H9 (cell line): Measurements from ENCODE around the gene SMYD4. TPM values are rescaled to one million over a fixed set of nuclear protein-coding genes. Genes with fewer than 3 reads are reported as not detected.

Experiments
- DNase-seq: peaks from one replicate; pipeline ENCODE4 v3.0.0-alpha.2; 2017
- H2AFZ ChIP-seq: one replicate; pipeline ENCODE4 v1.6.1; 2013; ENCODE audit warnings: mild to moderate bottlenecking, low read length, control low read depth, moderate library complexity
- H2AK5ac ChIP-seq: 2 replicates; pipeline ENCODE4 v1.6.1; 2013; ENCODE audit warnings: low read length, control low read depth, mixed read lengths; ENCODE audit not compliant: insufficient read length
- H2BK120ac ChIP-seq: one replicate; pipeline ENCODE4 v1.6.1; 2013; ENCODE audit warnings: low read depth, mild to moderate bottlenecking, low read length, control low read depth, inconsistent platforms; ENCODE audit not compliant: poor library complexity, severe bottlenecking
- H2BK12ac ChIP-seq: 2 replicates; pipeline ENCODE4 v1.6.1; 2013; ENCODE audit warnings: low read length, control low read depth, mixed read lengths, low read depth; ENCODE audit not compliant: insufficient read length
- H2BK15ac ChIP-seq: 2 replicates; pipeline ENCODE4 v1.6.1; 2013; ENCODE audit warnings: low read depth, low read length, control low read depth
- H2BK20ac ChIP-seq: one replicate; pipeline ENCODE4 v1.6.1; 2013; ENCODE audit warnings: low read depth, mild to moderate bottlenecking, low read length, control low read depth, inconsistent platforms; ENCODE audit not compliant: poor library complexity, severe bottlenecking
- H2BK5ac ChIP-seq: 2 replicates; pipeline ENCODE4 v1.6.1; 2013; ENCODE audit warnings: low read length, control low read depth, mixed read lengths; ENCODE audit not compliant: insufficient read length
- H3K14ac ChIP-seq: 2 replicates; pipeline ENCODE4 v1.6.1; 2013; ENCODE audit warnings: low read length, control low read depth; ENCODE audit not compliant: insufficient read depth
- H3K18ac ChIP-seq: 2 replicates; pipeline ENCODE4 v1.6.1; 2013; ENCODE audit warnings: low read depth, mild to moderate bottlenecking, mixed read lengths, low read length, control low read depth; ENCODE audit not compliant: insufficient read length
- H3K23ac ChIP-seq: 2 replicates; pipeline ENCODE4 v1.6.1; 2013; ENCODE audit warnings: low read length, control low read depth, mixed read lengths, low read depth; ENCODE audit not compliant: insufficient read length
- H3K23me2 ChIP-seq: 2 replicates; pipeline ENCODE4 v1.6.1; 2013; ENCODE audit warnings: low read depth, mild to moderate bottlenecking, mixed read lengths, low read length, control low read depth; ENCODE audit not compliant: insufficient read length, poor library complexity, severe bottlenecking
- H3K27ac ChIP-seq: 2 replicates; pipeline ENCODE4 v1.5.1; 2013; ENCODE audit warnings: low read length, control low read depth, mixed read lengths, low read depth; ENCODE audit not compliant: insufficient read length
- H3K27me3 ChIP-seq: 2 replicates; pipeline ENCODE4 v1.6.1; 2013; ENCODE audit warnings: low read length, control low read depth, inconsistent platforms; ENCODE audit not compliant: insufficient read depth
- H3K4ac ChIP-seq: 2 replicates; pipeline ENCODE4 v1.6.1; 2013; ENCODE audit warnings: low read depth, mild to moderate bottlenecking, control low read depth, inconsistent platforms, low read length, moderate library complexity
- H3K4me1 ChIP-seq: 2 replicates; pipeline ENCODE4 v1.6.1; 2013; ENCODE audit warnings: low read length, control low read depth, inconsistent platforms; ENCODE audit not compliant: insufficient read depth
- H3K4me2 ChIP-seq: 2 replicates; pipeline ENCODE4 v1.6.1; 2013; ENCODE audit warnings: low read length, control low read depth, mixed read lengths; ENCODE audit not compliant: insufficient read length, insufficient read depth
- H3K56ac ChIP-seq: 2 replicates; pipeline ENCODE4 v1.6.1; 2013; ENCODE audit warnings: low read depth, mild to moderate bottlenecking, mixed read lengths, low read length, control low read depth; ENCODE audit not compliant: insufficient read length
- H3K79me1 ChIP-seq: 2 replicates; pipeline ENCODE4 v1.6.1; 2013; ENCODE audit warnings: low read depth, mild to moderate bottlenecking, moderate library complexity, low read length, control low read depth, inconsistent platforms; ENCODE audit not compliant: insufficient read depth, poor library complexity, severe bottlenecking
- H3K79me2 ChIP-seq: 2 replicates; pipeline ENCODE4 v1.6.1; 2013; ENCODE audit warnings: low read length, control low read depth, inconsistent platforms; ENCODE audit not compliant: insufficient read depth
- H3K9ac ChIP-seq: 2 replicates; pipeline ENCODE4 v1.6.1; 2013; ENCODE audit warnings: low read length, control low read depth, mixed read lengths; ENCODE audit not compliant: insufficient read length; ENCODE audit errors: extremely low read depth
- H3K9me3 ChIP-seq: one replicate; pipeline ENCODE4 v1.6.1; 2013; ENCODE audit warnings: low read depth, low read length, inconsistent platforms; ENCODE audit not compliant: control insufficient read depth
- H3T11ph ChIP-seq: one replicate; pipeline ENCODE4 v1.6.1; 2013; ENCODE audit warnings: mild to moderate bottlenecking, low read length, control low read depth, inconsistent platforms
- H4K20me1 ChIP-seq: one replicate; pipeline ENCODE4 v1.6.1; 2013; ENCODE audit not compliant: control insufficient read depth, insufficient read length, insufficient read depth
- H4K5ac ChIP-seq: 2 replicates; pipeline ENCODE4 v1.6.1; 2013; ENCODE audit warnings: low read depth, mild to moderate bottlenecking, mixed read lengths, low read length, control low read depth; ENCODE audit not compliant: insufficient read length
- H4K8ac ChIP-seq: replicated peaks from 2 replicates; pipeline ENCODE4 v1.6.1; 2013; ENCODE audit warnings: low read length, control low read depth, mixed read lengths, low read depth; ENCODE audit not compliant: insufficient read length
- H4K91ac ChIP-seq: 2 replicates; pipeline ENCODE4 v1.6.1; 2013; ENCODE audit warnings: low read depth, mild to moderate bottlenecking, moderate library complexity, mixed read lengths, low read length, control low read depth; ENCODE audit not compliant: insufficient read length
- H3K27ac Mint-ChIP-seq, 3 experiments: 2 replicates in 2 of 3; 3 replicates in 1 of 3; pipeline ENCODE4 v1.8.0; 2020 to 2021; ENCODE audit warnings: mixed read lengths in 3 of 3, mild to moderate bottlenecking in 1 of 3, moderate library complexity in 1 of 3
- H3K27me3 Mint-ChIP-seq: 2 replicates; pipeline ENCODE4 v1.8.0; 2021; ENCODE audit warnings: low read depth, mild to moderate bottlenecking, moderate library complexity, mixed read lengths
- H3K36me3 Mint-ChIP-seq, 3 experiments: 2 replicates in 2 of 3; 3 replicates in 1 of 3; pipeline ENCODE4 v1.8.0; 2020 to 2021; ENCODE audit warnings: low read depth in 3 of 3, mixed read lengths in 3 of 3; ENCODE audit not compliant: insufficient read depth in 1 of 3
- H3K4me1 Mint-ChIP-seq, 2 experiments: 2 replicates each; pipeline ENCODE4 v1.8.0; 2020; ENCODE audit warnings: mixed read lengths in 2 of 2
- H3K4me3 Mint-ChIP-seq, 2 experiments: 2 replicates in 1 of 2; 3 replicates in 1 of 2; pipeline ENCODE4 v1.8.0; 2020 to 2021; ENCODE audit warnings: mild to moderate bottlenecking in 2 of 2, mixed read lengths in 2 of 2, moderate library complexity in 1 of 2
- H3K9me3 Mint-ChIP-seq, 2 experiments: 2 replicates in 1 of 2; 3 replicates in 1 of 2; pipeline ENCODE4 v1.8.0; 2020; ENCODE audit warnings: mild to moderate bottlenecking in 2 of 2, mixed read lengths in 2 of 2, moderate library complexity in 1 of 2
- WGBS: extraction: QIAGEN DNeasy Blood & Tissue Kit; methylation state at CpG from one replicate; pipeline ENCODE4 v1.1.7; 2013; ENCODE audit warnings: missing lambda C conversion rate, low lambda C conversion rate, mixed read lengths; ENCODE audit not compliant: insufficient read length; ENCODE audit errors: extremely low coverage; 5-methylcytosine and 5-hydroxymethylcytosine counted together
- total RNA-seq: library from RNA; stranded (reverse); gene quantifications from 2 replicates; pipeline ENCODE4 v1.2.1, GENCODE V29; 2021
- TF ChIP-seq, protein P1 (sequence below): fragments of 200-600 bp; sonication (generic); conservative IDR thresholded peaks from 3 replicates; pipeline ENCODE4 v1.8.0; 2021; ENCODE audit warnings: antibody characterized with exemption, mild to moderate bottlenecking

Gene SMYD4
- total RNA-seq, 1 experiment from 2014 or later, result 28.8 TPM

DNA sequence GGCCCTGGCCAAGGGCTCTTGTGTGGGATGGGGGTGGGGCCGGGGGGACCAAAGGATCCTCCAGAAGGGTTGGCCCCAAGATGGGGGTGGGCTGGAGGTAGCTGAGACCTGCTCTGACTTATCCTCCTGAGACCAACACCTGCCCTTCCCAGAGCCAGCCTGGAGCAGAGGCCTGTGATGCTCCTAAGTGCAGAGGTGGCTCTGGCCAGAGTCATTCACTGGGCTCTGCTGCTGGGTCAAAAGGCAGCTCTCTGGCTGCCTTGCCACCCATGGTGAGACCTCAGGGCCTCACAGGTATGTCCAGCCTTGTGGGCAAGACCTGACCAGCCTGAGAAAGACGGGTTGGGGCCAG lies 86.6 kb downstream of the SMYD4 start:
- H2AFZ ChIP-seq, result no peak overlapping the region
- H2BK120ac ChIP-seq, result no peak overlapping the region
- H3T11ph ChIP-seq, result no peak overlapping the region
- H3K79me1 ChIP-seq, result no peaks in the 10 kb centered on the region
- peaks cover 4 to 6% of the 10 kb centered on the region in 2 experiments; a peak in 3 of 4 replicates for H3K4me1 Mint-ChIP-seq
- peaks cover 1% of the 10 kb centered on the region; the same call in 1 of the 2 replicates for H3K27me3 Mint-ChIP-seq
- peaks cover 0 to 19% of the 10 kb centered on the region in 2 experiments; a peak in 1 of 5 replicates for H3K9me3 Mint-ChIP-seq
- H4K91ac ChIP-seq, result no peak overlapping the region
- no peak overlapping the region for H2BK5ac ChIP-seq
- H2BK12ac ChIP-seq, result no peak overlapping the region
- no peak overlapping the region for H3K4me2 ChIP-seq
- H3K56ac ChIP-seq, result no peak overlapping the region
- no peak overlapping the region for H3K27ac ChIP-seq
- no peak overlapping the region for H2BK20ac ChIP-seq
- no peaks in the 10 kb centered on the region for H4K20me1 ChIP-seq
- H3K4me3 Mint-ChIP-seq, result no peak overlapping the region
- no peak for DNase-seq
- H2AK5ac ChIP-seq, result no peak overlapping the region
- no peak overlapping the region for H4K8ac ChIP-seq
- H4K5ac ChIP-seq, result no peak overlapping the region
- H3K27ac Mint-ChIP-seq, result no peak overlapping the region
- H3K18ac ChIP-seq, result no peak overlapping the region
- H3K4ac ChIP-seq, result no peak overlapping the region
- no peak overlapping the region for H2BK15ac ChIP-seq
- no peak overlapping the region for H3K14ac ChIP-seq
- H3K4me1 ChIP-seq, result no peaks in the 10 kb centered on the region
- H3K23me2 ChIP-seq, result no peaks in the 10 kb centered on the region
- H3K36me3 Mint-ChIP-seq, result no peaks in the 10 kb centered on the region; a peak in 1 of 7 replicates
- no peak overlapping the region for H3K23ac ChIP-seq
- TF ChIP-seq, protein P1, sequence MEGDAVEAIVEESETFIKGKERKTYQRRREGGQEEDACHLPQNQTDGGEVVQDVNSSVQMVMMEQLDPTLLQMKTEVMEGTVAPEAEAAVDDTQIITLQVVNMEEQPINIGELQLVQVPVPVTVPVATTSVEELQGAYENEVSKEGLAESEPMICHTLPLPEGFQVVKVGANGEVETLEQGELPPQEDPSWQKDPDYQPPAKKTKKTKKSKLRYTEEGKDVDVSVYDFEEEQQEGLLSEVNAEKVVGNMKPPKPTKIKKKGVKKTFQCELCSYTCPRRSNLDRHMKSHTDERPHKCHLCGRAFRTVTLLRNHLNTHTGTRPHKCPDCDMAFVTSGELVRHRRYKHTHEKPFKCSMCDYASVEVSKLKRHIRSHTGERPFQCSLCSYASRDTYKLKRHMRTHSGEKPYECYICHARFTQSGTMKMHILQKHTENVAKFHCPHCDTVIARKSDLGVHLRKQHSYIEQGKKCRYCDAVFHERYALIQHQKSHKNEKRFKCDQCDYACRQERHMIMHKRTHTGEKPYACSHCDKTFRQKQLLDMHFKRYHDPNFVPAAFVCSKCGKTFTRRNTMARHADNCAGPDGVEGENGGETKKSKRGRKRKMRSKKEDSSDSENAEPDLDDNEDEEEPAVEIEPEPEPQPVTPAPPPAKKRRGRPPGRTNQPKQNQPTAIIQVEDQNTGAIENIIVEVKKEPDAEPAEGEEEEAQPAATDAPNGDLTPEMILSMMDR, result no peak
- H3K9ac ChIP-seq, result no peak overlapping the region
- WGBS, result no CpG with 5 or more reads among the region's 2 CpGs
- H3K27me3 ChIP-seq, result no peaks in the 10 kb centered on the region
- no peaks in the 10 kb centered on the region for H3K79me2 ChIP-seq
- no peaks in the 10 kb centered on the region for H3K9me3 ChIP-seq
